GM18505 (cell line): ENCODE measurements around the gene ARMC6.

Source experiments
- ATAC-seq: cut with Tn5 transposase; IDR thresholded peaks from one replicate; pipeline ENCODE4 v1.9.1; 2021; ENCODE audit not compliant: unreplicated experiment
- POLR2A ChIP-seq: IDR thresholded peaks from 4 replicates; pipeline ENCODE4 v1.6.1; 2011; ENCODE audit warnings: borderline replicate concordance; ENCODE audit not compliant: insufficient read depth, insufficient read length; ENCODE audit errors: extremely low read depth

Gene ARMC6

DNA sequence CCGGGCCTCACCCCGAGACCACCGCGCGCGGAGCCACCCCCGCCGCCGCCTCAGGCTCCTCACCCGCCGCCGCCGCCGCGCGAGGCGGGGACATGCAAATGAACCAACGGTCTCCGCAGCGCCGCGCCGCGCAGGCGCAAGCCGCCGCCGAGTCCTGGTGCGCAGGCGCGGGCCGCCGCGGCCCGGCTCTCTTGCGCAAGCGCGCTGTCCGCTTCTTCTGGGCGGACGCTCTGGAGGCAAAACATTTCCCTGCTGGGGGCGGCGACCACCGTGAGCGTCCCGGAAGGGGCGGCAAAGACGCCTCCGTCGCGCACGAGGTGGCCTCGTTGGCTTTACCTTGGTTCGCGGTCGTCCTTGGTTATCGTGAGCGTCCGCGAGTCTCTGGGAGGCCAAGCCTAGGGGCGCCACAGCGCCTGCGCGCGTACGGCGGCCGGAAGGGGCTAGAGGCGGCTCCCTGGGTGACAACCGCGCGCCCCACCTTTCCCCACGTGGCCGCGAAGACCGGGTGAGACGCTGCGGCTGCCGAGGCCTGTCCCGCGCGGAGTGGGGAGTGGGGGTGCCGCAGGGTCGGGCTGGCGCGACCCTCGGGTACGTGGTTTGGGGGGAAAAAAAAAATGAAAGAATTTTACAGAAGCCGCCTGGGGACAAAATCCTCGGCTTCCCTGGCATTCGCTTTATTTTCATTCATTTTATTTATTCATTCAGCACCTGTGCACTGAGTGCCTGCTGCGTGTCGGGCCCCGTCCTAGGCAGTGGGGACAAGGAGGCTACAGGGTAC is at the start of gene ARMC6, which contains the start of gene SUGP2:
TSS of gene ARMC6 (plus strand) at position 178 of the 778 bp plus-strand sequence. CDS start 607 bp downstream, outside the sequence.
TSS of gene SUGP2 (minus strand) at position 92 of the 778 bp plus-strand sequence. CDS start 2,446 bp downstream, outside the sequence.
- peak; percentile 70 for ATAC-seq
- peak; percentile 79 for TF ChIP-seq POLR2A

DNA sequence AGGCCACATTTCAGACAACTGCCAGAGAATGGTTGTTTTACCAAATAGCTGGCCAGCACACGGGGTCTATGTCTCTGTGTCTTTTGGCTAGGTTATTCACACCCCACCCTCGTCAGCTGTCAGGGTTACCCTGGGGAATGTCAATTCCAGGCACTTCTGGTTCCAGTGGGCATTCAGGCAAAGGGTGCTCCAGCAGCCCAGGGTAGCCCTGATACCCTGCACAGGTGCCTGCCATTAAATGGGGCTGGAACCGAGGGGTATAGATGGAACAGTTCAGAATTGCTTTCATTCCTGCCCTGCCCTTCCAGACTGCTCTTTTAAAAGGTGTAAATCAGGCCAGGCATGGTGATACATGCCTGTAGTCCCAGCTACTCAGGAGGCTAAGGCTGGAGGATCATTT is 49.2 kb upstream of the ARMC6 start:
- no peak for ATAC-seq
- TF ChIP-seq POLR2A, result no peak

DNA sequence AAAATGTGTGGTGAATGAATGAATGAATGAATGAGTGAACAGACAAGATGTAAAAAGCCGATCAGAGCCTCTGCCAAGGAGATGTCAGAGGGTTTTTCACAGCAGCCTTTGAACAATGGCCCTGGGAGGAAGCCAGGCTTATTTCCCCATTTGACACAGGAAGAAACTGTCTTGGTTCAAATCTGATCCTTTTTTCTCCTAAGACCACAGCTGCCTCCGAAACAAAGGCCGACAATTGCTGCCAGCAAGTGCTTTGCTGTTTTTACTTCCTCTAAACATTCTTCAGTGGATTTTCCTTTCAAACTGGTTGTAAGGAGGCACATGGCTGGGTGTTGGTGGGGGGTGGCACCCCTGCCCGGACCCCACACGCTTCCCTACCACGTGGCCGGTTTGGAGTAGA is 48.1 kb upstream of the ARMC6 start:
- ATAC-seq, result no peak
- TF ChIP-seq POLR2A, result no peak

DNA sequence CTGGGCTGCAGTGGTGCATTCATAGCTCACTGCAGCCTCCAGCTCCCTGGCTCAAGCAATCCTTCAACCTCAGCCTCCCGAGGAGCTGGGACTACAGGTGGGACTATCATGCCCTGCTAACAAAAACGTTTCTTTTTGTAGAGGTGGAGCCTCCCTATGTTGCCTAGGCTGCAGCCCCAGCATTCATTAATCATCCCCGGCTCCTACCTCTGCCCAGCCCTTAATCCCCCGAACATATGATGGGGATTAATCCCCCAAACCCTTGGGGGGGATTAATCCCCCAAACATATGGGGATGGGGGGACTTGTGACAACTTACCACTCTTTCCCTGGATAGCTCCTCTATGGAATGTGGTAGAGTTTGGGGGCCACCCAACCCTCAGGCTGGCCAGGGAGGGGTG is 45.9 kb upstream of the ARMC6 start:
- ATAC-seq, result no peak
- TF ChIP-seq POLR2A, result no peak

DNA sequence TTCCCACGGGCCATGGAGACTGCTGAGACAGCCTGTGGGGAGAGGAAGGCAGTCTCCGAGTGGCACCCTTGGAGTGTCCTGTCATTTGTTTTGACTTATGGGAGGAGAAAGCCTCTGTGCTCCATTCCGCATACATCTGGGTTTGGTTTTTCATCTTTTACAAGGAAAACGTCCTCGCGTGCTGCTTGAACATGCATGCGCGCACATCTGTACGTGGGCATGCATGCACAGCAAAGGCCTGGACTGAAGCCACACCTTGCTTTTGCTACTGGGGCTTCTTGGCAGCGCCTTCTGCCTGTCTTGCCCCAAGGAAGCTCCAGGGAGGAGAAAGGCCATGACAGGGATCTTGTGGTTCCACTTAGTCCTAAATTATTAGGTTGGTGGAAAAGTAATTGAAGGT is 44.1 kb upstream of the ARMC6 start:
- no peak for ATAC-seq
- no peak for TF ChIP-seq POLR2A

DNA sequence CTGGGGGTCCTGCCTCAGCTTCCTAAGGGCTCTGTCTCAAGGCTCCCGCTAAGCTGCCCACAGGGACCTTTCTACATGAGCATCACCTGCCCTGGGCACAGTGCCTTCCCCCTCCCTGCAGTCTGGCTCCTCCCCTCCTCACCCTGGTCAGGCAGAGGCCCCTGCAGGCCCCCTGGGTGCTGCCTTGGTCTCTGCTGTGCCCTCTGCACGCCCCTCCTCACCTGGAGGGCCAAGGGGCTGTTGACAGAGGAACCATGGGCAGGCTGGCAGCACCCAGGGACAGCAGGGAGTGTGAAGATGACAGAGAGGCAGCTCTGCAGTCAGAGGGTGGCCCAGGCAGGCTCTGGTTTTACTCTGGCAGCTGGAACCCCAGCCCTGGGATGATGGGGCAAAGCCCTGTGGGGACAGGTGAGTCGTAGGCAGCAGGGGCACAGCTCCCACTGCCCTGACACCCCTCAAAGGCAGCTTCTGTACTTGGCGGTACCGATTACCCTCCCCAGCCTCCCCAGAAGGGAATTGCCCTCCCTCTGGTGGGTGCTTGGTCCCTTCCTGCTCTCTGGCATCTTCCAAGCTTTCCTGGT is 43.2 kb upstream of the ARMC6 start:
- ATAC-seq, result no peak
- no peak for TF ChIP-seq POLR2A

DNA sequence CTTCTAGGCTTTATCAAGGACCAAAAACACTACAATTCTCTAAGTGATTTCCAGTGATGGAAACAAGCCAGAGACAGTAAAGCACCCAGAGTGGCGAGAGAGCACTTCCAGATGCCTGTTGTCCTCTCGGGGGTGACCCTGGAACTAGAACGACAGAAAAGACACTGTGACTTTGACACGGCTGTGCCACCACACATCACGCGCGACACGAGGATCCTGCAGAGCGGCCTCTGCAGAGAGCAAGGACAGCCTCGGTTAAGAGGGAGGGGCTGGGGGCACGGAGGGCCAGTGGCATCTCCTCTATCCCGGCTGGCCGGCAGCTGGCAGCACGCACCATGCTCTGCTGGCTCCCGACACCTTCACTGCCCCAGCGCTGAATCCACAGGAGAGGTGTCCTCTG is 42.4 kb upstream of the ARMC6 start:
- no peak for TF ChIP-seq POLR2A
- no peak for ATAC-seq

DNA sequence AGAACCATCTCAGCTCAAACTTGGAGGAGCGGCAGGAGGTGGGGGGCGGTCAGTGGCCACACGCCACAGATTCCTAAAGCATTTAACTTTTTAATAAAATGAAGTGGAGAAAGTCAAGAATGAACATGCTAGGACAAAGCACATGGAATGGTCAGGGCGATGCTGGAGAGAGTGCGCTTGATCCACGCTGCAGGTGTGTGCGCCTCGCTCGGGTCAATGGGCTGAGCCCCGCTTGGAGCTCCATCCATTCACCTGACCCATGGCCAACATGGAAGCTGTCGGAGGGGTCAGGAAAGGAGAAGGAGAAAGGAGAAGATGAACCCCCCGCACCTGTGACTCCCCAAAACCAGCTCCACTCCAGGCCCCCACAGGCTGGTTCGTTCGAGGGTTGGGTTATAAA is 41.9 kb upstream of the ARMC6 start:
- no peak for TF ChIP-seq POLR2A
- ATAC-seq, result no peak

DNA sequence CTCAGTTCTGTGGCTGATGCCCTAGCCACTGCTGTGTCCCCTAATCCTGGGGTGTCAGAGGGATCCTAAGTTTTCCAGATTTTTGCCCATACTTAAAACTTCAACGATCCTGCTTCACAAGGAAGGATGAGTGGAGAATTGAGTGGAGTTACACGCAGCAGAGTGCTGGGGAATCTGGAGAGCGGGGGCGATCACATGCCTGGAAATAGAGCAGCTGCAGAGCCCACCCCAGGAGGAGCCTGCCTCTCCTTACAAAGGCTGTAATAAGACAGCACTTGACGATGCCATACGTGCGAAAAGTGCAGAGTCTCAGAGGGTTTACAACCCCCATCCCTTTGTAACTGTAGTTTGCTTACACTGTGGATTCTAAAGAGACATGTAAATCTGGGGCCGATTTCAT is 40.7 kb upstream of the ARMC6 start:
- ATAC-seq, result no peak
- no peak for TF ChIP-seq POLR2A

DNA sequence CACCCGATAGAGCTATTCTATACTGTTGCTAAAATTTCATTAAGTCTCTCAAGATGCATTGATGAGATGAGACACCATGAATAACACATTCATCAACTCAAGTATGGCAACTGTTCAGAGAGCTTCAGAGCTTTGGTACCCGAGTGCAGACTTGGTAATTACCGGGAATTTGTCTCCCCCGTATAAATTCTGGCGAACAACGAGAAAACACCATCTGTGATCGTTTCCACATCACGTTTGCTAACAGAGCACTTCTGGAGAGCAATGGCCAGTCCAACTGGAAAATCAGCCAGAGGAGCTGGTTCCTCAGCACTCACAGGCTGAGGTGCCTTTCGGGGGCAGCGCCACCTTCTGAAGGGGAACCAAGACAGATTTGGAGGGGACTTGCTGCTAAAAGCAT is 40.3 kb upstream of the ARMC6 start:
- no peak for TF ChIP-seq POLR2A
- no peak for ATAC-seq

DNA sequence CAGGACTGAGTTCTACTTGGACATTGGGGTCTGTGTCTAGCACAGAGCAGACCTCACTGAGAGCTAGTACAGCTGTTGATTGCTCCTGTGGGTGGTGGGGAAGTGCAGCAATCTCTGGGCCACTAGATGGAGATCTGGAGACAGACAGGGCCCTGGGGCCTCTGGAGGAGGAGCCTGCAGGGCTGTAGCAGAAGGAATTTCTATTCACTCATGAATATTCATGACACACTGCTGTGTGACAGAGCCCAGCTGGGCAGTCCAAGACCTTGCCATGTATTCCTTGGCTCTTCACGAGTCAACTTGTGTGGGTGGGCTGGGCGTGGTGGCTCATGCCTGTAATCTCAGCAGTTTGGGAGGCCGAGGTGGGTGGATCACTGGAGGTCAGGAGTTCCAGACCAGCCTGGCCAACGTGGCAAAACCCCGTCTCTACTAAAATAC is 37.6 kb upstream of the ARMC6 start:
- TF ChIP-seq POLR2A, result no peak

DNA sequence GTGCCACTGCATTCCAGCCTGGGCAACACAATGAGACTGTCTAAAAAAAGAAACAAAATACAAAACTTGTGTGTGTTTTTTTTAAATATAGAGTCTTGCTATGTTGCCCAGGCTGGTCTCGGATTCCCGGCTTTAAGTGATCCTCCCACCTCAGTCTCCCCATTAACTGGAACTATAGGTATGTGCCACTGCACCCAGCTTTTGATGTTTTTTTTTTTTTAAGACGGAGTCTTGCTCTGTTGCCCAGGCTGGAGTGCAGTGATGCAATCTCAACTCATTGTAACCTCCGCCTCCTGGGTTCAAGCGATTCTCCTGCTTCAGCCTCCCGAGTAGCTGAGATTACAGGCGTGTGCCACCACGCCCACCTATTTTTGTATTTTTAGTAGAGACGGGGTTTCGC is 37.1 kb upstream of the ARMC6 start:
- TF ChIP-seq POLR2A, result no peak
- ATAC-seq, result no peak

More for the DNA sequence above, 37.6 kb upstream of the ARMC6 start:
- no peak for ATAC-seq

DNA sequence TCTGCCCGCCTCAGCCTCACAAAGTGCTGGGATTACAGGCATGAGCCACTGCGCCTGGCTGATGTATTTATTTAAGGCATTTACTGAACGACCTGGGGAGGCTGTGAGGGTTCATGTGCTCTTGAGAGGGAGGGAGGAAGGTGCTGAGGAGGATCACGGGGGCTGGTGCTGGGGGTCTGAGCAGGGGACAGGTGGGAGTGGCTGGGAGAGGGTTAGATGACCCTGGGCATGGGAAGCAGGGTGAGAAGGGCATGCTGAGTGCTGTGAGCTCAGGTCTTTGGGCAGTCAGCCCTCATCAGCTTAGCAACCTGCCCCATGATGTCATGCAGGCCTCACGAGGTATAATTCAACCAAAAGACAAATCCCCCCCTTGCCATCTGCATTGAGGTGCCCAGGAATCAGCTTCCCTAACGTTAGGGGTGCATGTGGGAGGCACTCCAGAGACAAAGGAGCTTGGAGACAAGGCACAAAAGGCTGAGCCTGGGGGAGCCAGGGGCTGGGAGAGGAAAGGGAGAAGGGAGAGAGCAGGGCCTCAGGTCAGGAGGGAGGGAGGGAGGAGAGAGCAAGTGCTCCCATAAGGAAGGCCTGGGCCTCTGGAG is 36.5 kb upstream of the ARMC6 start:
- TF ChIP-seq POLR2A, result no peak
- no peak for ATAC-seq

DNA sequence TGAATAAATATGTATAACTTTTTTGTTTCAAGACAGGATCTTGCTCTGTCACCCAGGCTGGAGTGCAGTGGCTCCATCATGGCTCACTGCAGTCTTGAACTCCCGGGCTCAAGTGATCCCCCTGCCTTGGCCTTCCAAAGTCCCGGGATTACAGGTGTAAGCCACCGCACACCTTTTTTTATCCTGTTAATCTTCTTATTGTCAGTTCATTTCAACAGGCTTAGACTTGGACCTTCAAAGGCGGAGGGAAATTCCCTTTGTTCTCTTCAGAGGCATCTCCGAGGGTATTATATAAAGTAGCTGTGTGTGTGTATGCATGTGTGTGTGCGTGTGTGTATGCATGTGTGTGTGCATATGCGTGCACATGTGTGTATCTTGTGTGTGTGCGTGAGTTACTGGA is 35.1 kb upstream of the ARMC6 start:
- TF ChIP-seq POLR2A, result no peak
- no peak for ATAC-seq
